NCI-H128 (cell line): ENCODE data around the gene ABHD4.
A peak's percentile ranks its signal among the peaks of the same experiment; 100 is the strongest.
"Not testable (repeated sequence)": the region's sequence is repeated elsewhere in the genome, so short reads cannot be mapped to it uniquely, and the experiment has no call there.

ENCODE experiments used
- DNase-seq: peaks from one replicate; lab custom pipeline; 2025; ENCODE audit not compliant: unreplicated experiment; lab: John Stamatoyannopoulos, UW

The ABHD4 gene

GRCh38 chr14:22588526-22589095 lies 9.5 kb upstream of the ABHD4 start:
- DNase-seq, result no peak

GRCh38 chr14:22589096-22589839 lies 8.8 kb upstream of the ABHD4 start, which contains the start of gene DAD1:
DAD1 (minus strand) TSS chr14:22589224; CDS start chr14:22589157, 67 bp downstream.
- peak; percentile 98 for DNase-seq

- DNase-seq, result no peak
Measured at GRCh38 chr14:22593189-22593588, 4.9 kb upstream of the ABHD4 start.

GRCh38 chr14:22593601-22594000 lies 4.5 kb upstream of the ABHD4 start:
- no peak for DNase-seq

GRCh38 chr14:22594156-22594716 lies 3.9 kb upstream of the ABHD4 start:
- no peak for DNase-seq

- DNase-seq, result no peak
Measured at GRCh38 chr14:22596354-22596879, 1.7 kb upstream of the ABHD4 start.

- no peak for DNase-seq
Measured at GRCh38 chr14:22597265-22597664, 835 bp upstream of the ABHD4 start.

- DNase-seq, result no peak
Measured at GRCh38 chr14:22597771-22598098, 365 bp upstream of the ABHD4 start.

- no peak for DNase-seq
Measured at GRCh38 chr14:22598896-22599244, 770 bp downstream of the ABHD4 start.

GRCh38 chr14:22599349-22599748 lies 1.2 kb downstream of the ABHD4 start:
- DNase-seq, result no peak

- DNase-seq, result no peak
Measured at GRCh38 chr14:22600027-22600426, 1.9 kb downstream of the ABHD4 start.

GRCh38 chr14:22601456-22601855 lies 3.4 kb downstream of the ABHD4 start:
- DNase-seq, result no peak

- no peak for DNase-seq
Measured at GRCh38 chr14:22601996-22602395, 3.9 kb downstream of the ABHD4 start.

GRCh38 chr14:22602862-22603261 lies 4.8 kb downstream of the ABHD4 start:
- no peak for DNase-seq

- DNase-seq, result no peak
Measured at GRCh38 chr14:22606380-22606779, 8.3 kb downstream of the ABHD4 start.

GRCh38 chr14:22607291-22607690 lies 9.2 kb downstream of the ABHD4 start:
- no peak for DNase-seq

- DNase-seq, result no peak
Measured at GRCh38 chr14:22610931-22611330, 12.8 kb downstream of the ABHD4 start.

- no peak for DNase-seq
Measured at GRCh38 chr14:22613106-22613695, 15.1 kb downstream of the ABHD4 start.

GRCh38 chr14:22613736-22614239 lies 15.7 kb downstream of the ABHD4 start:
- DNase-seq, result no peak

GRCh38 chr14:22614240-22614799 lies 16.2 kb downstream of the ABHD4 start:
- DNase-seq, result no peak

- not testable (repeated sequence) for DNase-seq
Measured at GRCh38 chr14:22615765-22616164, 17.7 kb downstream of the ABHD4 start.
